Fibroblast of skin of abdomen (primary cell): ENCODE data around the gene AZGP1.
A peak's percentile ranks its signal among the peaks of the same experiment; 100 is the strongest.
"Not testable (repeated sequence)": the region's sequence is repeated elsewhere in the genome, so short reads cannot be mapped to it uniquely, and the experiment has no call there.

Experiments
- DNase-seq: peaks from one replicate; pipeline ENCODE4 v3.0.0-alpha.2; 2013

Gene AZGP1

GRCh38 chr7:99949645-99950228, 26.1 kb downstream of the AZGP1 start:
- no peak for DNase-seq

DNA sequence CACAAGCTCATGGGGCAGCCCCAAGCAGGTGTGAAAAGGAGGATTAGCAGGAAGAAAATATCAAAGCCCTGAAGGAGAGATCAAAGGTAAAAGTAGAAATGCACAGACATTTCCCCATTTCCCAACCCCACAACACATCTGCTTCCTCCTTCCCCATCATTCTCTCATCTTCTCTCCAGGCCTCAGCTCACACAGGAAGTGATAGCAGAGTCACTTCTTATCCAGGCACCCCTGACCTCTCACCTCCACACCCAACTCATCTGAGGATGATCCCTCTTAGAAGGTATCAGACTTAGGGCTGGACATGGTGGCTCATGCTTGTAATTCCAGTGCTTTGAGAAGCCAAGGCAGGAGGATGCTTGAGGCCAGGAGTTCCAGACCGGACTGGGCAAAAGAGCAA, 28.2 kb downstream of the AZGP1 start:
- DNase-seq = no peak

DNA sequence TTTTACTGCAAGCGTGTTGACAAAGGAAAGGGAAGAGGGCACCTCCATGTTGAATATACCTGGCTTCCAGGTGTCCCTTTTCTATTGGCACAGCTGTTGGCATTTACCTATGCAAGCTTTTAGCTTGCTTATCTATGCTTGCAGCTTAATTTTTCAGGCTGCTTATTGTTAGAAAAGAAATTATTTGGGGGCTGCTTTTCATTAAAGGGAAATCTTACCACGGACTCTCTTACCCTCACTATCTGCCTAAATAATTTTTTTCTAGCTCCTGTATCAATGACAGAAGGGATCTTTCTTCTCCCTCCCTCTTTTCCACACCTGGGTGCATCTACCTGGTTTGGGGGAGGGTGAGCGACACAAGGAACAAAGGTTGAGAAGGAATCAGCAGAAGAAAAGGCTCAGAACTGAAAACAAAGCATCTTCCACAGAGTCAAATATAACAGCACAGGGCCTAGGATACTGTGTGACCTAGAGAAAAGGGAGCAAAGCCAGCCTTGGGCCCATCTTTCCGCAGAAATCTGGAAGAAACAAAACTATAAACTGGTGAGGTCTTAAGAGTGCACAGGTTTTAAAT, 31.2 kb downstream of the AZGP1 start:
- no peak for DNase-seq

DNA sequence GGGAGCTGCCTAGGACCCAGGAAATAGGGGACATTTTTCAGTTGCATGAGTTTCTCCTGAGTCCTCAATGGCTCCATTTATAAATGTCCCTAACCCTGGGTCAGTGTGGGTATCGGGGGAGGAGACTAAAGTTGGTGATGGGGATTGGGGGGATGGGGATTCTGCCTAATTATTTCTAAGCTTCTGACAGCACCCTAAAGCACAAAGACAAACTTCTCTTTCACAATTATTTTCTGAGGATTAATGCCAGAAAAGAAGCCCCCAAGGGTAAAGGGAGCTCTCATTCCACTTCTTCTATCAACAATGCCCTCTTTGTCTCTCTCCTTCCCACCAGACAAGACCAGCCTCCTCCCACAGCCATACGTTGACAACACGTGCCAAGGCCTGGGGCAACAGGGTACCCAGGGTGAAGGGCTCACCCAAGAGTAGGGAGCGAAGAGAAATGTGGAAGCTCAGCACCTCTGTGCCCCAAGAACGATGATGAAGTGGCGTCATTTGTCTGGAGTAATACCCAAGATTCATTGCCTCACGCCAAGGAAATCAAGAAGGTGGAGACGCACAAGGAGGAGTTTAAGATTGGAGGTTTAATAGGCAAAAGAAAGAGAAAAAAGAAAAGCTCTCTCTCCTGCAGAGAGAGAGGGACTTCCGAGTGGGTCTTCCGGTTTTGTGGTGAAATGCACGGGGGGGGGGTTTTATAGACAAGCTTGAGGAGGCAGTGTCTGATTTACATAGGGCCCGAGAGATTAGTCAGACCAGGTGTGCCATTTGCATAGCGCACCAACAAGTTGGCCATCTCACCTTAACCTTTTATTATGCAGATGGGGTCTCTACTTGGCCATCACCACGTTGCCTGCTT, 32.0 kb downstream of the AZGP1 start:
- no peak for DNase-seq

- DNase-seq = no peak
These were observed 37.5 kb downstream of the AZGP1 start for GRCh38 chr7:99938296-99938695.

DNA sequence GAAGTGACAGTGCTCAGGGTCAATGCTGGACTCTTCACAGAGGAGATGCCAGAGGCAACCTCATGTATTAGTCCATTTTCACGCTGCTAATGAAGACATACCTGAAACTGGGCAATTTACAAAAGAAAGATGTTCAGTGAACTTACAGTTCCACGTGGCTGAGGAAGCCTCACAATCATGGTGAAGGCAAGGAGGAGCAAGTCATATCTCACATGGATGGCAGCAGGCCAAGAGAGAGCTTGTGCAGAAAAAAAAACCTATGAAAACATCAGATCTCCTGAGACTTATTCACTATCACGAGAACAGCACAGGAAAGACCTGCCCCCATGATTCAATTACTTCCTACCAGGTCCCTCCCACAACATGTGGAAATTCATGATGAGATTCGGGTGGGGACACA, 40.8 kb downstream of the AZGP1 start:
- not testable (repeated sequence) for DNase-seq

DNA sequence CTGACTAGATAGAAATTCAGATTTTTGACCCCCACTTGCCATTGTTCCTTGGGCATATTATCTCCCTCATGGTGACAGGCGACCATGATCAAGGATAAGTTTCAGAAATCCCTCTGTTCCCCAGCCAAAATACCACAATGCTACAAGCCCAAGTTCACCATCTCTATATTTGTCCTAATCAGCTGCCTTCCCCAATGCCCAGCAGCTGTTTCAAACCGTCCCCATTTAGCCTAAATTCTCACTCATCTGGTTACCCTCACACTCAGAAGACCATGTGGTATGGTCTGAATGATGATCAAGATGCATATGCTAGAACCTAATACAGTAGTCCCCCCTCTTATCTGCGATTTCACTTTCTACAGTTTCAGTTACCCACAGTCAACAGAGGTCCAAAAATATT, 45.5 kb downstream of the AZGP1 start:
- no peak for DNase-seq

DNA sequence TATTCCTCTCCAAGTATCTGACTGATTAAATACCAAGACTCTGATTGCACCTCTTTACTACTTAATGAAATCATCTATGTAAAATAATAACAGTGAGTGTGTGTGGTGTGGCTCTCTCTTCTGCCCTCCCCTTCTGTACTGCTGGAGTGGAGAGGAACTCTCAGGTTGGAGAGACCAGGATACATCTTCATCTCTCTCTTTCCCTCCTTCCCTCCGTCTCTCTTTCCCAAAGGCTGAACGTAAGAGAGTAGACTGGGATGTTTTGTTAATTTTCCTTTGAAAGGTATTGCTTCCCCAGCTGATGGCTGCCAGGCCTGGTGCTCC, 46.1 kb downstream of the AZGP1 start:
- no peak for DNase-seq

- peak; percentile 41 for DNase-seq
These were observed 46.7 kb downstream of the AZGP1 start, which contains the start of gene GJC3 for GRCh38 chr7:99928994-99929729. GJC3 (minus strand) TSS chr7:99929620; CDS start chr7:99929620, 0 bp downstream.

DNA sequence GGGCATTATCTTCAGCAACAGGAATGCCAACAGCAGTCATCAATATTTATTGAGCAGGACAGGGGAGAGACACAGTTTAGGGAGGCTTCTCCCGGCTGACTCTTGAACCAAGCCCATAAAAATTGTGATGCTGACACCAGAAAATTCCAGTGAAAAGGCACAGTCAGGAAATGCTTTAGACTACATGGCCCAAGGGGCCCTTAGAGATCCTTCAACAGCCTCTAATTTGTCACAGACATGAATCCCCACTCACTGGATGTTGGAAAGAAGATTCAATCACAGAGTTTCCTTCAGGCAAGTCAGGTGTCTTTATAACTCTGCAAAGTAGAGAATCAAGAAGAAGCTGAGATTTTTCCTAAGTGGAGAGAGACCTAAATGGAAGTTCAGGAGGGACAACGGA, 47.6 kb downstream of the AZGP1 start:
- DNase-seq = no peak

DNA sequence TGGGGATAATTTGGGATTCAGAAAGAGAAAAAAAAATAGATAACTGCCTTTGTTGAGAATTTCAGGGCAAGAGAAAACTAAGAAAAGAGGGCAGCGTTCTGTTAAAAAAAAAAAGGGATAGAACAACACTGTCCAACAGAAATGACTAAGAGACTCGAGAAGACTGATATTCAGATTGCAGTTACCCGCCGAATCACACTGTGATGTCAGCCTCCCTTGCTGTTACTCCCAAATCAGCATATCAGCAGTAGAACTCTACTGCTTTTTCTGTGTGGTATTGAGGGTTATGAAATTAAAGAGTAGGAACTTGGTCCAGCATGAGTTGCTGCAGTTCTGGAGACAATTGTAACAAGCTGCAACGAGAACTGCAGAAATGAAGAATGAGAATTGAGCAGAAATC, 48.3 kb downstream of the AZGP1 start:
- no peak for DNase-seq

DNA sequence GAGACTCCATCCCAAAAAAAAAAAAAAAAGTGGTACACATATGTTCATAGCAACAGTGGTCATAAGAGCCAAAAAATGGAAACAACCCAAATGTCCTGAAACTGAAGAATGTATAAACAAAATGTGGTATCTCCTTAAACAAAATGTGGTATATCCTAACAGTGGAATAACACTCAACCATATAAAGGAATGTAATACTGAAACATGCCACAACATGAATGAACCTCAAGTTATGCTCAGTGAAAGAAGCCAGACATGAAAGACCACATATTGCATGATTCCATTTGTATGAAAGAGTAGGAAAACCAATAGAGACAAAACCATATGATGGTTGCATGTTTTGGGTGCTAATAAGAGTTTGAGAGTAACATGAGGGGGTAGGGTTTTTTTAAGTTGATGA, 49.5 kb downstream of the AZGP1 start:
- DNase-seq = no peak

- DNase-seq = no peak
These were observed 52.6 kb downstream of the AZGP1 start for GRCh38 chr7:99923200-99923599.

GRCh38 chr7:99920149-99920548, 55.7 kb downstream of the AZGP1 start:
- DNase-seq = no peak

GRCh38 chr7:99919814-99920112, 56.1 kb downstream of the AZGP1 start:
- DNase-seq = no peak

- peak; percentile 92 for DNase-seq
These were observed 56.6 kb downstream of the AZGP1 start, which contains the start of gene TRIM4 for GRCh38 chr7:99918959-99919813. TRIM4 (minus strand) TSS chr7:99919530; CDS start chr7:99919401, 129 bp downstream.
